ENCODE results near the gene GLRX5.

GLRX5 gene

DNA sequence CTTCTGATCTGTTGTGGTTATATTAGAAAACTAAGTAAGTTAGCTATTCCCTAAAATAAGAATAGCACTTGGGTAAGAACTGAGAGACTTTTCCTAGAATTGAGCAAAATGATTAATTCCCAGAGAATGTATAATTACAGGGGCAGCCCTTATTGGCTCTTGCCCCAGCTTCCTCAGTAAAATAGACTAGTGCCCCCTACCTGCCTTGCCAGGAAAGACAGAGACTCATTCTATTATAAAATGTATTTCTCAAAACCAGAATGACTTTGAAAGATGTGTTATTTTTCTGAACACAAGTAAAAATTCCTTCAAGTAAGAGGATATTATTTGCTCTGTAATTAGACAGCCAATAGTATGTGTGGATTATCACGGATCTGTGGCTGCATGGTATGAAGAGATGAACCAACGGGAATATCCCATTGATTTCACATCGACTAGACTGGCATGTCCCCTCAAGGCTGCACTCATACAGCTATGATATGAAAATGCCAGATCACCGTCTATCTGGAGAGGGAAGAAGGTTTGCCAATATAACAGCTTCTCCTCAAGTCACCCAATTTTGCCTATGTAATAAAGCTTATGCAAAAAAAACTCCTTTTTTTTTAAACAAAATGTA, 7.4 kb upstream of the GLRX5 start:
- peak; percentile 69 for ATAC-seq (ENCODE audit: low read depth)
- no peaks in the 10 kb centered on the region for H3K9me3 Mint-ChIP-seq

DNA sequence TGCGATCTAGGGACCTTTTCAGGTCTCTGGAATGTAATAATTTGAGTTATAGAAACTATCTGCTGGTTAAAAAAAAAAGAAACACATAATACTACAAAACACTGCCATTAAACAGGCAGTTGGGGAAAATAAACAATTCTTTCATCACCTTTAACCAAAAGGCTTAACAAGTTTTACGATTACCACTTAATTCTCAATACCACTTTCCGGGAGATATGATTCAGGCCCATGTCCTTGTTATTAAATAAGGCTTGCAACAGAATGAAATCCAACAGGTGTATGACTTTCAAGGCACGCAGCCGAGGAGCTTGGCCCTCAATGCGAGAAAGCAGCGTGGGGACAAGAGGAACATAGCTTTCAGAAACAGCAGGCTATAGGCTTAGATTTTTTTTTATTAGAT, 5.6 kb upstream of the GLRX5 start:
- peaks cover 2% of the 10 kb centered on the region for H3K36me3 Mint-ChIP-seq
- ATAC-seq (ENCODE audit: low read depth) (no peak), DNase-seq (ENCODE audit: low spot score in 2 of 2) (no peak)
- no peaks in the 10 kb centered on the region for H3K27me3 Mint-ChIP-seq
- H3K27ac Mint-ChIP-seq = no peak overlapping the region
- H3K4me1 Mint-ChIP-seq = peaks cover 21% of the 10 kb centered on the region
- H3K4me3 Mint-ChIP-seq = no peak overlapping the region
- no peaks in the 10 kb centered on the region for H3K9me3 Mint-ChIP-seq

More for the DNA sequence above, 7.4 kb upstream of the GLRX5 start:
- peaks cover 2% of the 10 kb centered on the region for H3K36me3 Mint-ChIP-seq
- DNase-seq (ENCODE audit: low spot score in 2 of 2) = peak in 1 of 2 donors; percentile 54
- H3K27me3 Mint-ChIP-seq = no peaks in the 10 kb centered on the region
- H3K4me3 Mint-ChIP-seq = no peak overlapping the region
- H3K4me1 Mint-ChIP-seq = peaks cover 23% of the 10 kb centered on the region
- H3K27ac Mint-ChIP-seq = no peak overlapping the region

DNA sequence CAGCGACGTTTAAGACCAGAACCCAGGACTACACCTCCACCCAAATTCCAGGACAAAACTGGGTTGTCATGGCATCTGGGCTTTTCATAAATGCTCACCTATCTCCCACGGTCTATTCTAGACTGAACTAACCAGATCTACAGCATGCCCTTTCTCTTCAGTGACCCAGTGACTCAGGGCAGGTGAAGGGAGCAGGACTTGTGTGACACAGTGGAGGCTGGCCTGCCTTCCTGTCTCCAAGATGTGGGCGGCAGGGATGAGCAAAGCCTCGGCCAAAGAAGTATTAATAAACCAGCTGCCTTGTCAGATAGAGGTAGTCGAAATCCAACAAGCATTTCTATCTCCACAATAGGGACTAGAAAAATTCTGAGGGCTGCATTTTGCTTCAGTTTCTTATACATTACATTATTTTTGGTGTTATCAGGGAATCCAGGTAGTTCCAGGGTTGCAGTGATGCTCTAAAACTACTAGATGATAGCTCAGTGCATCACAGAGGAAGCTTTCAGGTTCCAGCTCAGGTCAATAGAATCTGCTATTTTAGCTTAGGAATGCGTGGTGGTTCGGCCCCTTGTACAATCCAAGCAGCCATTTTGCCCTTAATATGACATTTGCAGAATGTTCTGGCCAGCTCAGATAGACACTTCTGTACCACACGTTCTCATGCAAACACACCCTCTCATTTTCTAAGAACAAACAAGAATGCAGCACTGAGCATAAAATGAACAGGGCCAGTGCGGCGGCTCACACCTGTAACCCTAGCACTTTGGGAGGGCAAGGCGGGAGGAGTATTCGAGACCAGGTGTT, 4.2 kb upstream of the GLRX5 start:
- ATAC-seq (ENCODE audit: low read depth) (no peak), DNase-seq (ENCODE audit: low spot score in 2 of 2) (no peak)
- peaks cover 2% of the 10 kb centered on the region for H3K36me3 Mint-ChIP-seq
- H3K27ac Mint-ChIP-seq = peak overlapping the region; percentile 65
- H3K9me3 Mint-ChIP-seq = no peaks in the 10 kb centered on the region
- H3K4me3 Mint-ChIP-seq = no peak overlapping the region
- H3K27me3 Mint-ChIP-seq = no peaks in the 10 kb centered on the region
- H3K4me1 Mint-ChIP-seq = peaks cover 24% of the 10 kb centered on the region

DNA sequence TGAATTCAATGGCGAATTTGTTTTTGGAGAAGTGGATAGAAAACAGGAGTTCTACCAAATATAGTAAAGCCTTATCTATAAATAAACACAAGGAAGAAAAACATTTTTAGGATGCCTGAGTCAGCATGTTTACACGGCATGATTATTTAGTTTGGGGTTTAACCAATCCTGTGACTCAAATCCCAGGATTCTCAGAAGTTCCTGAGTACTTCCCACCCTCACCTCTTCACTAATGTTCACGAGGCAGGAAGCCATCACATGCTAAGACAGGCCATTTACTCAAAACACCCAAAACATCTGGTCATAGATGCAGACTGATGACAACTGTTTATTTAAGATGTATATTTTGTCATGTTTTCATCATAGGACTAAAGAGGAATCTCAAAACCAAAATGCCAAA, 3.4 kb upstream of the GLRX5 start:
- no peak overlapping the region for H3K4me3 Mint-ChIP-seq
- DNase-seq (ENCODE audit: low spot score in 2 of 2) = no peak
- H3K27me3 Mint-ChIP-seq = no peaks in the 10 kb centered on the region
- H3K36me3 Mint-ChIP-seq = peaks cover 2% of the 10 kb centered on the region
- H3K27ac Mint-ChIP-seq = peak overlapping the region; percentile 89
- H3K9me3 Mint-ChIP-seq = no peaks in the 10 kb centered on the region
- peaks cover 28% of the 10 kb centered on the region for H3K4me1 Mint-ChIP-seq
- no peak for ATAC-seq (ENCODE audit: low read depth)

DNA sequence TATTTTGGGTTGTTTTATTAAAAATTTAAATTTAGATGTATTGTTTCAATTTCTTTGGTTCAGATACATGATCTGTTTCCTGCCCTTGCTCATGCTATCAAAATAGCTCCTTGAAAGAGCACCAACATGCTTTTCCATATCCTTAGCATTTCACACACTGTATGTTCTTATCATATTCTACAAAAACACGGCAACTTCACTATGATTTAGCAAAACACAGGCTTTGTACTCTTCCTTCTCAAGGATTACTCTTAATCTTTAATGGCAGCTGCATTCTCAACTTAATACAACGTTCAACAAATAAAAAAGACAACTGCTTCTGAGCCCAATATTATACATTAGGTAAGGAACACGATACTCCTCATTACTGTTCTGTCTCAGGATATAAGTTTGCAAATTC, 2.9 kb upstream of the GLRX5 start:
- Mint-ChIP-seq H3K4me3 (peak overlapping the region; percentile 9), H3K27me3 (no peaks in the 10 kb centered on the region), H3K9me3 (no peaks in the 10 kb centered on the region), H3K4me1 (peaks cover 28% of the 10 kb centered on the region), H3K36me3 (peaks cover 2% of the 10 kb centered on the region), H3K27ac (peak overlapping the region; percentile 89)
- DNase-seq (ENCODE audit: low spot score in 2 of 2) (no peak), ATAC-seq (ENCODE audit: low read depth) (no peak)

DNA sequence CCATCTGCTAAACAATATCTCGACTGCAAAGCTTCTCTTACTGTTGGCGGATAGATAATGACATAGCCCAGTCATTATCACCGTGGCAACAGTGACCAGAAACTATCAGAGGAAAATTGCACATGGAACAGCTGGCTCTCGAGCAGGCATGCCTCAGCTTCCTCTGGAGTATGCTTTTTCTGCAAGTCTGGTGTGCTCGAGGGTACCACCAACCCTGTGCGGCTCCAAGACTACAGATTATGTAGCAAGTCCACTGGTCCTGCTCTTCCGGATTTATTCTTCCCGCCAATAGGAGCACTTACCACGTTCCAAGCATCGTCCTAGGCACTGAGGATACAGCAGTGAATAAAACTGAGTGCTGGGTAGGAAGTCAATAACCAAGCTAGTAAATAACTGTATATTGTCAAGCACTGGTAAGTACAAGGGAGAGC, 1.4 kb upstream of the GLRX5 start:
- H3K4me3 Mint-ChIP-seq = peak overlapping the region; percentile 85
- DNase-seq (ENCODE audit: low spot score in 2 of 2) (peak in 1 of 2 donors; percentile 16), ATAC-seq (ENCODE audit: low read depth) (no peak)
- no peaks in the 10 kb centered on the region for H3K9me3 Mint-ChIP-seq
- peaks cover 2% of the 10 kb centered on the region for H3K36me3 Mint-ChIP-seq
- peaks cover 35% of the 10 kb centered on the region for H3K4me1 Mint-ChIP-seq
- H3K27me3 Mint-ChIP-seq = no peaks in the 10 kb centered on the region
- peak overlapping the region; percentile 89 for H3K27ac Mint-ChIP-seq

DNA sequence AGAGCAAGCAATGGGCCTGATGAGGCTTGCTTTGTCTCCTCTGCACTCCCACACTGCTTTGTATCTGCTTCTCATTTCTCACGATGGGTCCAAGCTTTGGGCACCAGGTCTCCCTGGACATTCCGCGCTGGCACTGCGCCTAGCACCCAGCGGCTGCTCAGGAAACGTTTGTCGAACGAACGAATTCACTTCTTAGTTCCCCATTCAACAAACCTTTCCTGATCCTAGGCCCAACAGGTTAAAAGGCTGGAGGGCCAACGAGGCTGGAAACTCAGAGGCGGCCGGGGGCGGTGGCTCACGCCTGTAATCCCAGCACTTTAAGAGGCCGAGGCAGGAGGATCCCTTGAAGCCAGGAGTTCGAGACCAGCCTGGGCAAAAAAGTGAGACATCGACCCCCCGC, 1.0 kb upstream of the GLRX5 start:
- Mint-ChIP-seq H3K4me1 (peaks cover 35% of the 10 kb centered on the region), H3K27me3 (no peaks in the 10 kb centered on the region), H3K4me3 (peak overlapping the region; percentile 85), H3K36me3 (peaks cover 2% of the 10 kb centered on the region), H3K9me3 (no peaks in the 10 kb centered on the region), H3K27ac (peak overlapping the region; percentile 89)
- DNase-seq (ENCODE audit: low spot score in 2 of 2) = peak in 1 of 2 donors; percentile 22
- no peak for ATAC-seq (ENCODE audit: low read depth)

DNA sequence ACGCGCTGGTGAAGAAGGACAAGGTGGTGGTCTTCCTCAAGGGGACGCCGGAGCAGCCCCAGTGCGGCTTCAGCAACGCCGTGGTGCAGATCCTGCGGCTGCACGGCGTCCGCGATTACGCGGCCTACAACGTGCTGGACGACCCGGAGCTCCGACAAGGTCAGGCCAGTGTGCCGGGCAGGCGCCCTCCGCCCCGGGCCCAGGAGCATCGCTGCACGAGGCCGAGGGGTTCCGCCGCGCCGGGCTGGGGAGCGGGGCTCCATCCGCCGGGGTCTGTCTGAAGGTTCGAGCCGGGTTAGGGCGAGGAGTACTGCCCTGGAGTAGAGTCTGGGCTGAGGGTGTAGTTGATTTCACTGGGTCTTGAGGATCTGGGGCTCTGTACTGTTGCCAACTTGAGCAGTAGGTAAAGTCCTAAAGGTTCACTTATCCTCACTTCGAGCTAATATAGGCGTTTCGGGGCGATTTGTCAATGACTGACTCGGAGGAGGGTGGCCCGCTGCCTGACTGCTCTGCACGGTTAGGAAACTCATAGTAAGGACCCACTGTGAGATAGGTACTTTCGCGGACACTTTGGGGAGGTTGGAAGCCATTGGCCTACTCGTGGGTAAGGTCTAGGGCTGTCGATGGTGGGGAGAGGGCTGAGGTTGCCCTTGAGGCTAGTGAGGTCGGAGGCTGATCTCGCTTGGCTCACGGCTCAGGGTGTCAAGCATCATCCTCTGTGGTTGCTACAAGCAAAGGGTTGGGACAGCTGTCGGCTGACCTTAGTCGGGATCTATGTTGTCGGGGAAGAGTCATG, 574 bp downstream of the GLRX5 start:
- peak overlapping the region; percentile 85 for H3K4me3 Mint-ChIP-seq
- H3K27ac Mint-ChIP-seq = peak overlapping the region; percentile 89
- DNase-seq (ENCODE audit: low spot score in 2 of 2) = no peak
- no peaks in the 10 kb centered on the region for H3K9me3 Mint-ChIP-seq
- peaks cover 39% of the 10 kb centered on the region for H3K4me1 Mint-ChIP-seq
- H3K36me3 Mint-ChIP-seq = peaks cover 3% of the 10 kb centered on the region
- no peaks in the 10 kb centered on the region for H3K27me3 Mint-ChIP-seq
- ATAC-seq (ENCODE audit: low read depth) = no peak

DNA sequence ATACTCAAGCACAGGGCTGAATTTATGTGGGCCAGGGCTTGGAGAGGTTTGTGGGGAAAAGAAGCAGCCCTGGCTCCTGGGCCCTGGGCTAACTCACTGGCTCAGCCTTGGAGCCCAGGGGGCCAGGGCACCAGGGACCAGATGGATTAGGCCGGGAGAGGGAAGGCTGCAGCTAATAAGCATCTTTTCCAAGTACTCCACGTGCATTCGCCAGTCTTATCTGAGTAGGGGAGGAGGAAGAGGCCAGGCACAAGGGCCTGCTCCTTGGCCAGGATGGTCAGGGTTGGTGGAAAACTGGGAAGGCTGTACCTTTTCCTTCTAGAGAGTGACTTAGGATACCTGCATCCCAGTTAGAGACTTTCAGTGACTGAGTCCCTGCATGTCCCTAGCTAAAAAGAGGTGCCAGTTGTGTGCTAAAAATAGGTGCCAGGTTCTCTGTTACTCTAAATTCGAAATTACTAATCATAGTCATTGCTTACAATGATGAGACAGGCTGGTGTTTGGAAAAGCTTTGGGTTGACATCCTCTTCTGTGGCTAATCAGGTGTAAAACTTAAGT, 1.3 kb downstream of the GLRX5 start:
- H3K4me1 Mint-ChIP-seq = peaks cover 39% of the 10 kb centered on the region
- H3K27ac Mint-ChIP-seq = no peak overlapping the region
- H3K9me3 Mint-ChIP-seq = no peaks in the 10 kb centered on the region
- H3K27me3 Mint-ChIP-seq = no peaks in the 10 kb centered on the region
- DNase-seq (ENCODE audit: low spot score in 2 of 2) = no peak
- peaks cover 3% of the 10 kb centered on the region for H3K36me3 Mint-ChIP-seq
- no peak for ATAC-seq (ENCODE audit: low read depth)
- peak overlapping the region; percentile 85 for H3K4me3 Mint-ChIP-seq

DNA sequence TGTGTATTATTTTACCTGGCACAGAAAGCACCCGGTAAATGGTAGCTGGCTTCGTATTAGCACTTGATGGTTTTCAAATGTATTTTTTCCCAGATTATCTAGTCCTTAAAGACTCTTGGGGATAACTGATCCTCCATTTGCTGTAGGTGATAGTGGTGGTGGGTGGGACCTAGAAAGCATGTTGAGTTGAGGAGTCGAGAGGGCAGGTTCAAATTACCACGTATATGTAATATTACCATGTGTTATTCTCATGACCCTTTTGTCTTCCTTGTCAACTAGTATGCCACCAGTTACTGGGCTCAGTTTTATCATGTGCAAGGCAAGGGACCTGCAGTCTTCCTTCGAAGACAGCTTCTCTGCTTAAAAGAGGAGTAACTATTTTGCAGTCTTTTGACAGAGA, 1.8 kb downstream of the GLRX5 start:
- Mint-ChIP-seq H3K36me3 (peaks cover 1% of the 10 kb centered on the region), H3K9me3 (no peaks in the 10 kb centered on the region), H3K4me3 (no peak overlapping the region), H3K27ac (no peak overlapping the region), H3K27me3 (no peaks in the 10 kb centered on the region), H3K4me1 (peaks cover 34% of the 10 kb centered on the region)
- ATAC-seq (ENCODE audit: low read depth) (no peak), DNase-seq (ENCODE audit: low spot score in 2 of 2) (no peak)

DNA sequence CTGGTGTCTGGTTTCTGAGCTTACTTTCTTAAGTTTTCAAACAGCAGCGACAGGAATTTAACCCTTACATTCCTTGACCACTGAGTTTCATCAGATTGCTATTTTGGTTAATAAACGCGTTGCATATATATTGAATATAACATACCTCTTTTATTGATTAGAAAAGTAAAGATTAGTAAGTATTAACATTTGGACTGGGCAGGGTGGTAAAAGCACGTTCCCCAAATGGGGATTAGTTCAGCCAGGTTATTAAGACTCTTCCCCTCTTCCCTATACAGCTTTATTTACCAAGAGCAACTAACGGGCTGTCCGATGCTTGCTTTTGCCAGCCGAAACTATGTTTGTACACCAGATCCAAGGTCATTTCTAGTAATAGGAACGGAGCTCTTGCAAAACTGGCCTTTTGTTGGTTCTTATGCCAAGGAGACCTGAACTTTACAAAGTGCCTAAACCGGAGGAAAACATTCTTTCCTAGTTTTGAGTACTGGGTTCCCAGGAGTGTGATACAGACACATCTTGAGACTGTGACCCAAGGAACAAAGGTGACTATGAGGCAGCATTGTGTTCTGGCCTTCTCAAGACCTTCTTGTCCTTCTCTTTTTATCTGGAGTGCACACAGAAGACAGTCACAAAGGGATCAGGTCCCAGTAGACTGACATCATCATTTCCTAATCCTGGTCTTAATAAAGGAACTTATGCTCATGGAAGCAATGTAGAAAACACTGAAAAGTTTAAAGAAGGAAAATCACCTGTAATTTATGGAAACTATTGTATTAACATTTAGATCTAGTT, 2.6 kb downstream of the GLRX5 start:
- Mint-ChIP-seq H3K36me3 (peaks cover 1% of the 10 kb centered on the region), H3K4me1 (peaks cover 27% of the 10 kb centered on the region), H3K9me3 (no peaks in the 10 kb centered on the region), H3K27ac (no peak overlapping the region), H3K27me3 (no peaks in the 10 kb centered on the region), H3K4me3 (no peak overlapping the region)
- DNase-seq (ENCODE audit: low spot score in 2 of 2) = no peak
- no peak for ATAC-seq (ENCODE audit: low read depth)

DNA sequence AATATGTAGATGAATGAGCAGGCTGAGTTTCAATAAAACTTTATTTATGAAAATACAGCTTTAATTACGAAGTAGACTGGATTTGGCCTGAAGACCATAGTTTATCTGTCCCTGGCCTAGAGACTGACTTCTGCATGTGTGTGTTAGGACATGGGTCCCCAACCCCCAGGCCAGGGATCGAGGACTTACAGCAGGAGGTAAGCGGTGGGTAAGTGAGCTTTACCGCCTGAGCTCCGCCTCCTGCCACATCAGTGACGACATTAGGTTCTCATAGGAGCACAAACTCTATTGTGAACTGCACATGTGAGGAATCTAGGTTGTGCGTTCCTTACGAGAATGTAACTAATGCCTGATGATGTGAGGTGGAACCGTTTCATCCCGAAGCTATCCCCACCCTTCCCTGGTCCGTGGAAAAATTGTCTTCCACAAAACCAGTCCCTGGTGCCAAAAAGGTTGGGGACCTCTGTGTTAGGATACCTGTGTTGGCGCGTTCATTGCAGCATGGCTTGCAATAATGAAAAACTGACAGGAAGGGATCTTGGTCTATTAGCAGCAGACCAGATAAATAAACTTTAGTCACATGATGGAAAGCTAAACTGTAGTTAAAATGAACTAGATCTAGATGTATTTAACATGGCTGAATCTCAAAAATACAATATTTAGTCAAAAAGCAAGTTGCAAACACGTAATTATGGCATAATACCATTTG, 4.1 kb downstream of the GLRX5 start:
- peaks cover 18% of the 10 kb centered on the region for H3K4me1 Mint-ChIP-seq
- H3K36me3 Mint-ChIP-seq = peaks cover 1% of the 10 kb centered on the region
- H3K27ac Mint-ChIP-seq = no peak overlapping the region
- DNase-seq (ENCODE audit: low spot score in 2 of 2) (no peak), ATAC-seq (ENCODE audit: low read depth) (no peak)
- no peaks in the 10 kb centered on the region for H3K9me3 Mint-ChIP-seq
- no peak overlapping the region for H3K4me3 Mint-ChIP-seq
- H3K27me3 Mint-ChIP-seq = no peaks in the 10 kb centered on the region

All from memory B cell (primary cell).